RPMI7951 (cell line): ENCODE results near the gene ALS2CL. TPM values are rescaled to one million over a fixed set of nuclear protein-coding genes. Genes with fewer than 3 reads are reported as not detected.
"Not testable (repeated sequence)": the region's sequence is repeated elsewhere in the genome, so short reads cannot be mapped to it uniquely, and the experiment has no call there.

Source experiments
- DNase-seq: peaks from one replicate; pipeline ENCODE4 v3.0.0-alpha.2; 2012; ENCODE audit warnings: low read depth
- total RNA-seq: library from RNA; depleted of rRNA; stranded (reverse); fragments of >200 nt; shearing (Covaris generic); gene quantifications from 2 replicates; pipeline ENCODE4 v1.2.3, GENCODE V29; 2014; rRNA removed

The ALS2CL gene, protein sequence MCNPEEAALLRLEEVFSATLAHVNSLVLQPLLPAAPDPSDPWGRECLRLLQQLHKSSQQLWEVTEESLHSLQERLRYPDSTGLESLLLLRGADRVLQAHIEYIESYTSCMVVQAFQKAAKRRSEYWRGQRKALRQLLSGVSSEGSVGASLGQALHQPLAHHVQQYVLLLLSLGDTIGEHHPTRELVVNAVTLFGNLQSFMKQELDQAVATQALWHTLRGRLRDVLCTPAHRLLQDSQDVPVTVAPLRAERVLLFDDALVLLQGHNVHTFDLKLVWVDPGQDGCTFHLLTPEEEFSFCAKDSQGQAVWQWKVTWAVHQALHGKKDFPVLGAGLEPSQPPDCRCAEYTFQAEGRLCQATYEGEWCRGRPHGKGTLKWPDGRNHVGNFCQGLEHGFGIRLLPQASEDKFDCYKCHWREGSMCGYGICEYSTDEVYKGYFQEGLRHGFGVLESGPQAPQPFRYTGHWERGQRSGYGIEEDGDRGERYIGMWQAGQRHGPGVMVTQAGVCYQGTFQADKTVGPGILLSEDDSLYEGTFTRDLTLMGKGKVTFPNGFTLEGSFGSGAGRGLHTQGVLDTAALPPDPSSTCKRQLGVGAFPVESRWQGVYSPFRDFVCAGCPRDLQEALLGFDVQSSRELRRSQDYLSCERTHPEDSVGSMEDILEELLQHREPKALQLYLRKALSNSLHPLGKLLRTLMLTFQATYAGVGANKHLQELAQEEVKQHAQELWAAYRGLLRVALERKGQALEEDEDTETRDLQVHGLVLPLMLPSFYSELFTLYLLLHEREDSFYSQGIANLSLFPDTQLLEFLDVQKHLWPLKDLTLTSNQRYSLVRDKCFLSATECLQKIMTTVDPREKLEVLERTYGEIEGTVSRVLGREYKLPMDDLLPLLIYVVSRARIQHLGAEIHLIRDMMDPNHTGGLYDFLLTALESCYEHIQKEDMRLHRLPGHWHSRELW
- total RNA-seq, result 0.59 and 1.2 TPM in 2 replicates

- peak; percentile 32 for DNase-seq
These were observed at the start of gene ALS2CL for GRCh38 chr3:46693038-46693891. Gene ALS2CL (minus strand): TSS chr3:46693679. CDS start chr3:46689440, 4,239 bp downstream.

- DNase-seq, result no peak
These were observed 49.6 kb upstream of the ALS2CL start for GRCh38 chr3:46742992-46743585.

GRCh38 chr3:46739565-46739964 lies 46.1 kb upstream of the ALS2CL start:
- DNase-seq, result not testable (repeated sequence)

DNA sequence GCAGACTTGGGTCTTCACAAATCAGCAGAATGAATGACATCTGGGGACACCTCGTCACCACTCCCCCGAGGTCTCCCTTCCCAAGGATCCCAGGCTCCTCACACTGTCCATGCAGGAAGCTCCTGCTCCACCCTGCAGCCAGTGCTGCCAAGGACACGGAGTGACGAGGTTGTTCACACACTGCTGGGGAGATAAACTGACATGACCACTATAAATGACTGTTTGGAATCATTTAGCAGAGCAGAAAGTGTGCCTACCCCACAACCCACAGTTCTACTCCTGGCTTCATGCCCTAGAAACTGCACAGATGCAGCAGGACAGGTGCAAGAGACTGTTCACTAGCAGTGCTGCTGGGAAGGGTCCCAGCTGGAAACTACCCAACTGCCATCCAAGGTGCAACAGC lies 43.9 kb upstream of the ALS2CL start:
- no peak for DNase-seq

- DNase-seq, result no peak
These were observed 42.8 kb upstream of the ALS2CL start for GRCh38 chr3:46736006-46736872.

- DNase-seq, result no peak
These were observed 41.3 kb upstream of the ALS2CL start for GRCh38 chr3:46734773-46735172.

- peak; percentile 46 for DNase-seq
These were observed 39.7 kb upstream of the ALS2CL start for GRCh38 chr3:46733026-46733800.

DNA sequence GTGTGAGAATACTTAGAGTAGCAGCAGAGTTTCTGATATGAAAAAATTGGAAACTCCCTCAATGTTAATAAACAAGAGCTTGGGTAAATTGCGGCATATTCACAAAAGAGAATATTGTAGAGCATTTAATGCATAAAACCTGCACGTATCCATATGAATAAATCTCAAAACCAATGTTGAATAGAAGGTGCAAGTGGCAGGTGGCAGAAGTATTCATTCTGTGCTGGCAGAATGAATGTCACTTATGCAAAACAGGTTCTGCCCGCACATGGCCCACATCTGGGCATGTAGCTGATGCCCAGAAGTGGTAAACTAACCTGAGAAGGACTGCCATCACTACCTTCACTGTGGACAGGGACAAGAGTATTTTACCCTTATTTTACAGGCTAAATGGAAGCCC lies 38.3 kb upstream of the ALS2CL start:
- no peak for DNase-seq

DNA sequence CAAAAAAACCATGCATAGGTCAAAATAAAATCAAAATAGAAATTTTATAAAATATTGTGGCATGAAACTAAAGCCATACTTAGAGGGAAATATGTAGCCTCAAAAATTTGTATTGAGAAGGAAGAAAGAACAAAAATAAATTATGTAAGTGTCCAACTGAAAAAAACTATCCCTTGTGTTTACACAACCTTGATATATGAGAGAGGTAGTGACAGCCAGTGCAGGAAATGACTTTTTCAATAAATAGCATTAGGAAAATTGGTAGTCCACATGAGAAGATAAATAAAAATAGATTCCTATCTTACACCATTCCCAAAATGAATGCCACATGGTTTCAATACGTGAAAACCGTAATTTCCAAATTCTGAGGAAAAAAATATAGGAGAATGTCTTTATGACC lies 37.3 kb upstream of the ALS2CL start:
- DNase-seq, result no peak

GRCh38 chr3:46729038-46729437 lies 35.6 kb upstream of the ALS2CL start:
- DNase-seq, result no peak

GRCh38 chr3:46725621-46726314 lies 32.3 kb upstream of the ALS2CL start:
- DNase-seq, result no peak

DNA sequence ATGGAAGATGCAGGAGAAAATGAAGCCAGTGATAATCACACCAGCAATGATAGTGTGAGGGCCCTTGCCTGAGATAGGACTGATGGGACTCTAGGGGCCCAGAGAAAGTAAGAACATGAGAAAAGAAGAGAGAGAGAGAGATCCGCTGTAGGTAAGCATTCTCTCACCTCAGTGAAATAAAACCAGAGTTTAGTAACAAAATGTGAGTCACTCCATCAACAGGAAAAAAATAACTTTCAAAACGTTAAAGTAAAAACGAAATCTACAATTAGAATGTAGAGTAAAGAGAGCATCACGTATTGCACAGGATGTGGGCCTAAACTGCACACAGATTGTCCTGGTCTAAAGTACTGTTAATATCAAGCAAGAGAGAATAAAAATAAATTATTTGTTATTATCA lies 30.9 kb upstream of the ALS2CL start:
- no peak for DNase-seq

- DNase-seq, result no peak
These were observed 29.0 kb upstream of the ALS2CL start for GRCh38 chr3:46722443-46722842.

GRCh38 chr3:46721009-46721408 lies 27.5 kb upstream of the ALS2CL start:
- no peak for DNase-seq

- no peak for DNase-seq
These were observed 26.3 kb upstream of the ALS2CL start for GRCh38 chr3:46719735-46720271.

- no peak for DNase-seq
These were observed 25.6 kb upstream of the ALS2CL start for GRCh38 chr3:46719044-46719565.

- no peak for DNase-seq
These were observed 24.2 kb upstream of the ALS2CL start, which contains the start of gene PRSS50 for GRCh38 chr3:46717447-46718231. Gene PRSS50 (minus strand): TSS chr3:46717869. CDS start chr3:46717824, 45 bp downstream.
